Astrocyte of the spinal cord (primary cell): Measurements from ENCODE around the gene RANBP9.

Experiments
- DNase-seq: peaks from one replicate; pipeline ENCODE4 v3.0.0; 2011; ENCODE audit warnings: low read depth, low spot score
- H3K4me3 ChIP-seq: 2 replicates; pipeline ENCODE4 v1.5.1; 2011; ENCODE audit warnings: low read depth, mild to moderate bottlenecking, low read length, moderate library complexity
- in situ Hi-C: cut with HindIII; loops from 2 replicates; pipeline ENCODE4 v1.10.0; 2017; ENCODE audit warnings: low sequenced_read_pairs
- TF ChIP-seq, protein P1 (sequence below): IDR thresholded peaks from 2 replicates; pipeline ENCODE4 v1.5.1; 2012; ENCODE audit warnings: low read depth, mild to moderate bottlenecking, low read length, inconsistent platforms

Gene RANBP9

DNA sequence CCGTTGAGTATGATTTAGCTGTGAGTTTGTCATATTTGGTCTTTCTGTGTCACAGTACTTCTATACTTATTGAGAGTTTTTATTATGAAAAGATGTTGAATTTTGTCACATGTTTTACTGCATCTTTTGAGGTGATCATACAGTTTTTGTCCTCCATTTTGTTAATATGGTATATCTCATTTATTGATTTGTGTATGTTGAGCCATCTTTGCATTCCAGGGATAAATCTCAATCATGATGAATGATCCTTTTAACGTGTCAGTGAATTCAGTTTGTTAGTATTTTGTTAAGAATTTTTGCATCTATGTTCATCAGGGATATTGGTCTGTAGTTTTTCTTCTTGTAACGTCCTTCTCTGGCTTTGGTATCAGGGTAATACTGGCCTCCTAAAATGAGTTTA, 133.7 kb downstream of the RANBP9 start:
- TF ChIP-seq, protein P1, sequence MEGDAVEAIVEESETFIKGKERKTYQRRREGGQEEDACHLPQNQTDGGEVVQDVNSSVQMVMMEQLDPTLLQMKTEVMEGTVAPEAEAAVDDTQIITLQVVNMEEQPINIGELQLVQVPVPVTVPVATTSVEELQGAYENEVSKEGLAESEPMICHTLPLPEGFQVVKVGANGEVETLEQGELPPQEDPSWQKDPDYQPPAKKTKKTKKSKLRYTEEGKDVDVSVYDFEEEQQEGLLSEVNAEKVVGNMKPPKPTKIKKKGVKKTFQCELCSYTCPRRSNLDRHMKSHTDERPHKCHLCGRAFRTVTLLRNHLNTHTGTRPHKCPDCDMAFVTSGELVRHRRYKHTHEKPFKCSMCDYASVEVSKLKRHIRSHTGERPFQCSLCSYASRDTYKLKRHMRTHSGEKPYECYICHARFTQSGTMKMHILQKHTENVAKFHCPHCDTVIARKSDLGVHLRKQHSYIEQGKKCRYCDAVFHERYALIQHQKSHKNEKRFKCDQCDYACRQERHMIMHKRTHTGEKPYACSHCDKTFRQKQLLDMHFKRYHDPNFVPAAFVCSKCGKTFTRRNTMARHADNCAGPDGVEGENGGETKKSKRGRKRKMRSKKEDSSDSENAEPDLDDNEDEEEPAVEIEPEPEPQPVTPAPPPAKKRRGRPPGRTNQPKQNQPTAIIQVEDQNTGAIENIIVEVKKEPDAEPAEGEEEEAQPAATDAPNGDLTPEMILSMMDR = no peak
- in situ Hi-C loops = no loop called here
- H3K4me3 ChIP-seq = no peak overlapping the region
- DNase-seq = no peak

DNA sequence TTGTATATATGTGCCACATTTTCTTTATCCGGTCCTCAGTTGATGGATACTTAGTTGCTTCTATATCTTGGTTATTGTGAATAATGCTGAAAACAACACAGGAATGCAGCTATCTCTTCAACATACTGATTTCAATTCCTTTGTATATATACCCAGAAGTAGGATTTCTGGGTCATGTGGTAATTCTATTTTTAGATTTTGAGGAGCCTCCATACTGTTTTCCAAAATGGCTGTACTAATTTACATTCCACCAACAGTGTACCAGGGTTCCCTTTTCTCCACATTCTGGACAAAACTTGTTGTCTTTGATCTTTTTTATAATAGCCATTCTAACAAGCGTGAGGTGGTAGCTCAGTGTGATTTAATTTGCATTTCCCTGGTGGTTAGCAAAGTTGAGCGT, 135.6 kb downstream of the RANBP9 start:
- TF ChIP-seq, protein P1 = no peak
- DNase-seq = no peak
- no peak overlapping the region for H3K4me3 ChIP-seq
- in situ Hi-C loops = no loop called here

DNA sequence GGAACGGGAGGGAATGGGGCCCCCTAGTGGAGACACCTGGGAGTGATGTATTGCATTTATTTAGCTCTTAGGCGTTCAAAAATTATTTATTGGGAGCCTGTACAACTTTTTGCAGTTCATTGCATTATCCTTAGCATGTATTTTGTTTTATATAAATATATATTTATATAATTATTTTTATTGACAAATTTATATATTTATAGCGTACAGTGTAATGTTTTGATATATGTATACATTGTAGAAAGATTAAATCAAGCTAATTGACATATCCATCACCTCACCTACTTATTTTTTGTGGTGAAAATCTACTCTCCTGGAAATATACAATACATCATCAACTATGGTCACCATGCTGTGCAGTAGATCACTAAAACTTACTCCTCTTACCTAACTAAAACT, 136.3 kb downstream of the RANBP9 start:
- TF ChIP-seq, protein P1 = peak; percentile 77
- H3K4me3 ChIP-seq = peak overlapping the region; percentile 81
- DNase-seq = no peak
- in situ Hi-C loops = no loop called here

DNA sequence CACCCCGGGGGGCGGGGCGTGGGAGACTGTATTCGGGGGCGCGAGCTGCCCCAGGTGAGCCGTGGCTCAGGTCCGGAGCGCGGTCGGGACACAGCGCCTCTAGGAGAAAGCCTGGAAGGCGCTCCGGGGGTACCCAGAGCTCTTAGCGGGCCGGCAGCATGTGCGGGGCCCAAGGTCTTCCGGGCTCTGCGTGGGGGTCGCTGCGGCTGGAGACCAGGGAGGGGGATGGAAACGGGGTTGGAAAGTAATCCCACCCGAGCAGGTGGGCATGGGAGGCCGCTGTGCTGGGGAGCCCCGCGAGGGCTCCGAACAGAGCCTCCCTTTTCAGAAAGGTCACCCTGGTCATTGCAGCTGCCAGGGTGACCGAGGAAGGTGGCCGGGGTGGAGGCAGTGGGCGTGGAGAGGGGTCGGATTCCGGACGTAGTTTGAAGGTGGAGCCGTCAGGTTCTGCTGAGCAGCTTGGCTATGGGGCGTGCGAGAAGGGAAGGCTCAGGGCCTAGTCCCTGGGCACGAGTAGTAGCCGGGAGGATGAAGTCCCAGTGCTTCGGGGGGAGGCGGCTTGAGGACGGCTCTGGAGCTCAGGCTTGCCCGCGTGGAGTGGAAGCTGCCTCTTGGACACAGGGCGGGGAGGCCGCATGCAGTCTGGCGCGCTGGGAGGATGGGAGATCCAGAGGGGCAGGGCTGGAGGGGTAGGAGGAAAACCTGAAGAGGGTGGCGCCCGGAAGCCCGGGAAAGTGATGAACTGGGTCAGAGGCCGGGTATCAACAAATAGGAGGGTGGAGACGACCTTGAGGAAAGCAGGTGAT, 136.9 kb downstream of the RANBP9 start, which contains the start of gene SIRT5:
Gene SIRT5 (plus strand): TSS at position 31 of the 806 bp plus-strand sequence. CDS start 9,510 bp downstream, outside the sequence.
- peak within 1 kb of the TSS; percentile 81 for H3K4me3 ChIP-seq
- in situ Hi-C loops = no loop called here

DNA sequence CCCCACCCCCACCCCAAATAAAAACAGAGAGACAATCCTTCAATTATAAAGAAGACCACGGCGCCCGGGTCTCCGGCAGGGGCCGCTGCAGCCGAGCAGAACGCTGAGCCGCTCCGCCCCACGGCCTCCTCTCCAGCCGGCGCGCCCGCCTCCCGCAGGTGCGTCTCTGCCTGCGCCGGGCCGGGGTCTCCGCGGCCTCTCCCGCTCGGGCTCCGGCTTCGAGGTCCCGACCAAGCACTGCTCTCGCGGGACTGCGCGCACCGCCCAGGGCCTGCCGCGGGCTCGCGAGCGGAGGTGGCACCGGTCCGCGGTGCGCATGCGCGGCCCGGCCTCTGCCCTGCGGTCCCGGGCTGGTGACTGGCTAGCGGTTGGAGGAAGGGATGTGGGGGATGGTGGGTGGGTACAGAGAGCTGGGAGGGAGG, 137.5 kb downstream of the RANBP9 start:
- peak overlapping the region; percentile 81 for H3K4me3 ChIP-seq
- DNase-seq = peak; percentile 92
- in situ Hi-C loops = no loop called here
- TF ChIP-seq, protein P1 = peak; percentile 53

More for the DNA sequence above, 136.9 kb downstream of the RANBP9 start, which contains the start of gene SIRT5:
- DNase-seq = peak; percentile 82
- TF ChIP-seq, protein P1 = no peak

DNA sequence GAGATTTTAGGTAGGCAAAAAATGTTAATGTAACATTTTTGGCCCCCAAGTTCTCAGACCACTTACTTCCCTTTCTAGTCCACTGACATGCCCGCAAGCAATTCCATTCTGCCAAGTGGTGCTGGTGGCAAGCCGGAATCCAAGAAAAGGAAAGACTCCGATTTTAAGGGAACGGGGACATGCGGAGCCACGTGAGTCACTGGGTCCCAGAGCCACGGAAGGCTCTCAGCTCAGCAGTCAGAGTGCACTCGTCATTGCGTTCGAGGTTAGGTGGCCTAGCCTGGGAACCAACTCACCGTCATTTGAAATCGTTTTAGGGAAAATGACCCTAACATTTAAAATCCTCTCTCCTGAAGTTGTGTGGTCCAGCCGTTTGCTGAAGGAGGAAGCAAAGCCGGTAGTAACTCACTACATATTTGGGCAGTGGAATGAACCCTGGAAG, 137.9 kb downstream of the RANBP9 start:
- peak overlapping the region; percentile 81 for H3K4me3 ChIP-seq
- TF ChIP-seq, protein P1 = no peak
- peak; percentile 30 for DNase-seq
- in situ Hi-C loops = no loop called here
